GM12892 (cell line): Measurements from ENCODE around the gene MYRFL.

Experiments
- POLR2A ChIP-seq: IDR thresholded peaks from 2 replicates; pipeline ENCODE4 v1.6.1; 2011; ENCODE audit warnings: low read depth, low read length, control low read depth
- POLR2AphosphoS5 ChIP-seq: IDR thresholded peaks from 2 replicates; pipeline ENCODE4 v1.6.1; 2011; ENCODE audit warnings: low read depth, low read length, control low read depth

DNA sequence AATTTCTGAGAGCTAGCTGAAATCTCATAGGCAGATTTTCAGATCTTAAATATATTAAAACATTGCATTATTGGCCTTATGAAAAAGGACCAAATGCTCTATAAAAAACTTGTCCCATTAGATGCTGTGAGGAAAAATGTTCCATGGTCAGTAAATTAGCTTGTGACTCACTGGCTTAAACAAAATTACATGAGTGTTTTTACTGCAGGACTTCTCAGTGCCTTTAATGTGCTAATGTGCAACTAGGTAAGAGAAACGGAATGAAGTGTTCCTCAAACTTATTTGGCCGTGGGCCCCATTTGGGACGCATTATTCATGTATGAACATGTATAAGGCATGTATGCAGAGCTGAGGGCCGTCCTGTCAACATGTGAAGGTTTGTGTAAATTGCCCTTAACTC is 41.7 kb downstream of the MYRFL start:
- TF ChIP-seq POLR2A = no peak
- no peak for TF ChIP-seq POLR2AphosphoS5
